Measurements from ENCODE around the gene PIM2.

PIM2 gene

GRCh38 chrX:48935301-48935670 is 16.5 kb upstream of the PIM2 start:
- no peak for ATAC-seq

GRCh38 chrX:48934581-48935300 is 15.9 kb upstream of the PIM2 start:
- no peak for ATAC-seq

- ATAC-seq: peak; percentile 12 to 19
Observed at GRCh38 chrX:48933757-48934156, 14.9 kb upstream of the PIM2 start.

DNA sequence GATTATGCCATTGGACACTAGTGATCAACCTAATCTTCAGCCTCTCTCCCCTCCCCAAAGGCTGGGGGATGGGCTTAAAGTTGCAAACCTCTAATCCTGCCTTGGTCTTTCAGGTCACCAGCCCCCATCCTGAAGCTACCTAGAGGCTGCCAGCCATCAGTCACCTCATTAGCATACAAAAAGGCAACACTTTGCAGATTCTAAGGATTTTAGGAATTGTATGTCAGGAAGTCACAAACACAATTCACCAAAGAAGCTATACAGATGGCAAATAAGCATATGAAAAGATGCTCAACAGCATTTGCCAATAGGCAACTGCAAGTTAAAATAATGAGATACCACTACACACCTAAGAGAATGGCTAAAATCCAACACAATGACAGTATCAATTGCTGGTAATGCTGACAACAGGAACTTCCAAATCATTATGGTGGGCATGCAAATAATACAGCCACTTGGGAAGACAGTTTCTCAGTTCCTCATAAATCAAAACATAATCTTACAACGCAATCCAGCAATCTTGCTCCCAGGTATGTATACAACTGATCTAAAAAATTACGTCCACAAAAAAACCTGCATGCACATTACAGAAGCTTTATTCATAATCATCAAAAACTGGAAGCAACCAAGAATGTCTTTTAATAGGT is 9.0 kb upstream of the PIM2 start:
- ATAC-seq: no peak

DNA sequence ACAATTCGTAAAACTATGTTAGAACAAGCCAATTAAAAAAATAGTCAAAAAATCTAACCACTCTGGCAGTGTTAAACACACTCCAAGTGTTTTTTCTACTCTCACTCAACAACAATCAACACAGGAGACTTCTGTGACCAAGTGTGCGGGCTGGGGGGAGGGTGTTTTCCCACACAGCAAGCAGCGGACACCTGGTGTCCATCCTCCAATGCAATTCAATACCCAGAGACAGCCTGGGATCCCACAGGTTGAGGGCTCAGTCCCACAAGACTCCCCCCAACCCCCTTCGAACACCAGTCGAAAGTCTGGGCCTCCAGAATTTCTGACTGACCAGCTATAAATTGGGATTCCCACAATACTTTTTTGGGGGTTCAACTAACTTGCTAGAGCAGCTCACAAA is 8.3 kb upstream of the PIM2 start:
- ATAC-seq: no peak

- no peak for ATAC-seq
Observed at GRCh38 chrX:48924270-48924669, 5.4 kb upstream of the PIM2 start.

- no peak for ATAC-seq
Observed at GRCh38 chrX:48923771-48924170, 4.9 kb upstream of the PIM2 start.

DNA sequence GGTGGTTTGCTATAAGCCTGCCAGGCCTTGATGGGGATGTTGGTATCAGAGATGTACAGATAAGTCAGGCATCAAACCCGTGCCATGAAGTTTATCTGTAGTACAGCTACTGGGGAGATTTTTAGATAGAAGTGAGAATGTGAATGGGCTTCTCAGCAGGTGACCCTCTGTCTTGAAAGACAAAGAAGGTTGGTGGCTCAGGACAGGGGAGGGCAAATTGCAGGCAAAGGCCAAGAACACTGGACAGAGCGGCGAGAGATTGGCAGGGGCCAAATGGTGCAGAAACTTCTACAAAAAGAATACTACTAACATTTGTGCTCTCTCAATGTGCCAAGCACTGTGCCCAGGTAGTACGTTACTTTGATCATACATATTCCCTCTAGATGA is 1.9 kb upstream of the PIM2 start:
- no peak for ATAC-seq

GRCh38 chrX:48919947-48920717 is 1.3 kb upstream of the PIM2 start:
- ATAC-seq: peak; percentile 41 to 47

DNA sequence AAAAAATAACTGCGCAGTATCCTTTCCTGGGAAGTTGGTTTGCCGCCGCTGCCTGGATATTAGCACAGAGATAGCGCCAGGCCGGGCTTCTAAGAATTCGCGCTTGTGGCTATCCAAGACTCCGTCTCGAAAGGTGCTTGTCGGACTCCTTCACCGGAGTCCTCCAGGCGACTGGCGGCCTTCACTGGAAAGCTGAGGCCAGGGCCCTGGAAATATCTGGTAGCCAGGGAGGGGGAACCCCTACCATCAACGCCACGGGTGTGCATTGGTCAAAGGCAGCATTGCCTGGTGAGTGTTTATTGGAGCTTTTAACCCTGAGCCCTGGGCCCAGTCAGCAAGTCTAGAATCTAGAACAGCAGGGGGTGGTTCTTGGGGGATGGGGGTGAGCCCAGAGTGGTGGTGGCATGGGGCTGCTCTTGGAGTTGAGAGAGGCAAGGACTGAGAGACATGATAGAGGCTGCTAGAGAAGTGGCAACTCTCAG is 577 bp upstream of the PIM2 start:
- ATAC-seq: peak; percentile 30 to 37

- ATAC-seq: no peak
Observed at GRCh38 chrX:48918301-48918642, 552 bp downstream of the PIM2 start.

DNA sequence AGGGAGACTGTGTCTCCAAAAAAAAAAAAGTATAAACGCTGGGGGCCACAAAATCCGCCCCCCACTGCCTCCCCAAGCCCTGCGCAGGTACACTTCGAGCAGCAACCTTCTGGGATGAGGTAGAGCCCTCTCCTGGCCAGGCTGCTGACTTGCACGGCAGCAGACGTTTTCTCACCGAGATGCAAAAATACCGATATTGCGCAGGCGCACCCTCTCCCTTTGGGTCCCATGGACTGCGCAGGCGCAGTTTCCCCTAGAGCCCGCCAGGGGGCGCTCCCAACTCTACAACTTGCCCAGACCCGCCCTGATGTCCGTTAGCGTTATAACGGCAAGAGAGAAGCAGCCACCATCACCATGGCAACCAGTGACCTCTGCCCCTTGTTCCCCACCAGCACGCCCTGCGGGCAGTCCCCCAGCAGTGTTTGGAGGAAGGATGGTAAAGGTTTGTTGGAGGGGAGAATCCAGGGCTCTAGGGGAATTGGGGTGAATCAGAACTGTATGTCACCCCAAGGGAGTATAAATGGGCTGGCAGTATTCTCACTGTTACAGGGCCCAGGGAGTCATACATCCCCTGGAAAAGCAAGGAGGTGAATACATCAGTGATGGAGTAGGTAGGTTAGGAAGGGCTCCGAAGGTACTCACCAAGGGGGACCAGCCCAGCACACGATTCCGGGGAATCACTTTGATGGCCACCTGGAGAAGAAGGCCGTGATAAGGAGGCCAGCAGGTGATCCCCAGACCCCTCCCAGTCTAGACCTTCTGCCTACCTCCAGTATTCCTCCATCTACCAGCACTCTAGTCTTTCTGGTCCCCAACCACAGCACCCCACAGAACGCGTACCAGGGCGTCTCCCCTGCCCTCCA is 1.5 kb downstream of the PIM2 start:
- ATAC-seq: peak; percentile 19 to 22

DNA sequence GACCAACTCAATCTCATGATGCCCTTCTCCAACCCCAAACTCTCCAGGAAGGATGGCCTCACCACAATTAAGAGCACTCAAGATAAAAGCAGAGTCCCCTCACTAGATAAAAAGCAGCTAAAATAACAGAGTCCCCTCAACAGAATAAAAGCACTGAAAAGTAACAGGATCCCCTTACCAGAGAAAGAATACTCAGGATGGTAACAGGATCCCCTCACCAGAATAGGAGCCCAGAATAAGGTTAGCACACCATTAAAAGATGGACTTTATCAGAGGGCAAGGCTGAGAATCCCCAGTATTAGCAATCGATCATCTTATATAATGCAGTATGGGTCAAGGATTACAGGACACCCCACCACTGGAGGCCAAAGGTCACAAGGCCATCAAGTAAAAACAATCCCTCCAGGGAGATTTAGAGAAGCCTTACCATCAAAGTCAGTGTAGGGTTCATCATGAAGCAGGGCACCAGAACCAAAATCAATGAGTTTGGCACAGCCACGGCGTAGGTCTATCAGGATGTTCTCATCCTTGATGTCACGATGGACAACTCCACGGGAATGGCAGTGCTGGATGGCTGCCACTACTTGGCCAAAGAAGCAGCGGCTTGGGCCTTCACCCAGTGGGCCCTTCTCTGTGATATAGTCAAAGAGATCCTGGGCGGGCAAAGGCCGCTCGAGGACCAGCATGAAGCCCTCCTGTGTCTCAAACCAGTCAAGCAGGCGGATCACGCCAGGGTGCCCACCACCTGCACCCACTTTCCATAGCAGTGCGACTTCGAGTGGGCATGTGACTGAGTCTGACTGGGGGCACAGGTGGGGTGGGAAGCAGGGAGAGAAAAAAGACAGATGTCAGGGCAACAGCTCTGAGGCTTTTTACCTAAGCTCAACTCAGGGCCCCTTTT is 4.0 kb downstream of the PIM2 start:
- no peak for ATAC-seq

- no peak for ATAC-seq
Observed at GRCh38 chrX:48913605-48914366, 5.0 kb downstream of the PIM2 start.

GRCh38 chrX:48911412-48912182 is 7.2 kb downstream of the PIM2 start, which contains the start of gene SLC35A2:
Gene SLC35A2, minus strand, starts transcription at chrX:48911646. Its CDS starts 10 bp downstream, at chrX:48911636.
- peak; percentile 68 to 72 for ATAC-seq

GRCh38 chrX:48910926-48911411 is 7.9 kb downstream of the PIM2 start:
- ATAC-seq: peak; percentile 1 to 5

DNA sequence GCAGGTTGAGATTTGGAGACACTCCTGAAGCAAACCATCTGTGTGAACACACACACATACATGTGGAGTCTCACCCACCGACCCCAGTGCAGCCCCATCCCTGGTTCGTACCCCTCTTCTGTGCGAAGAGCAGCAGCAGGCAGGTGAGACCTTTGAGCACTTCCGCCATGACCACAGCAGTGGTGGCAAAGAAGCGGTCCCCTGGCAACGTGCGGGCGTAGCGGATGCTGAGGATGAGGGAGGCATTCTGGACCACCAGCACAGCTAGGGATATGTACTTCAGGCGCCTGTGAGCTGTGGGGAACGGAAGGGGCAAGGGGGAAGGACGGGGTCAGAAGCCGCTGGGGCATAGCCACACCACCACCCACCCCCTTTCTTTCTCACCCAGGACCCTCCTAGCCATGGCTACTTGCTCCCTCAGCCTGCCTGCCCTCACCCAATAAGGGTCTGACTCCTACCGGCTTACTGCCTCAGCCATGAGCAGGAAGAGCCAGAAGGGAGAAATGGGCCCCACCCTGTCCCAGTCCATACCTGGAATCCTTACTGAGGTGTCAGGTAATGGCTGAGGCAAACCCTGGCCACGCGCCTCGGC is 9.0 kb downstream of the PIM2 start:
- ATAC-seq: no peak

- no peak for ATAC-seq
Observed at GRCh38 chrX:48908600-48908999, 10.2 kb downstream of the PIM2 start.

DNA sequence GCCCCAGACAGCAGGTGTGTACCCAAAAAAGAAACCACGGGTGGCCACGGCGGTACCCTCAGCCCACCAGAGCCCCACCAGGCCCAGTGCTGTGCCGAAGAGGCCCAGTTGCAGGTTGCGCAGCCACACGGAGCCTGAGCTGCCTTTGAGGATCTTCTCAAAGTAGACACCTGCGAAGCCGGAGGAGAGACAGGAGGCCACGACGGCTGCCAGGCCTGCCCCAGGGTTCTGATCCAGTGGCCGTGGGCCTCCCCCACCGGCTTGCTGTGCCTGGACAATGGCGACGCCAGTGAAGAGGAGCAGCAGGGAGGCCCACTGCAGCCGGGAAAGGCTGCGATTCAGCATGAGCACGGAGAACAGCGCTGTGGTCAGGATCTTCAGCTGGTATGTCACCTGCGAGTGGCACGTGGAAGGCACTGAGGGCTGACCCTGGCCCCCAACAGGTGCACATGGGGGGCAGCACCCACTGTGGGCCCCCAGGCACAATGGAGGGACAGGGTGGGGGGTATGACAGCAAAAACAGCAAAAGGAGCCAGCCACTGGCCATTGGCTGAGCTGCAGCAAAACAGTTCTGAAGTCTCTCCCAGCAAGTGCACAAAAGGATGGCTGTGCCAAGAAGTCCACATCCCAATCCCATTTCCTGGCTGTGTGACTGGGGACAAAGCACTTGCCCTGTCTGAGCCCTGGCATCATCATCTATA is 13.6 kb downstream of the PIM2 start:
- no peak for ATAC-seq
